NCI-H1930 (cell line): ENCODE measurements around the gene HNRNPAB.

ENCODE experiments used
- DNase-seq, 2 experiments: peaks; one replicate each; lab custom pipeline; 2025; lab: John Stamatoyannopoulos, UW

The HNRNPAB gene

GRCh38 chr5:178204182-178204934 lies at the start of gene HNRNPAB:
TSS of gene HNRNPAB (plus strand) at chr5:178204533. CDS start at chr5:178204838, 305 bp downstream.
- DNase-seq: peak; percentile 75 to 90

- DNase-seq: no peak
Measured at GRCh38 chr5:178155065-178155464, 49.3 kb upstream of the HNRNPAB start.

GRCh38 chr5:178160176-178160575 lies 44.2 kb upstream of the HNRNPAB start:
- DNase-seq: no peak

GRCh38 chr5:178162481-178162880 lies 41.9 kb upstream of the HNRNPAB start:
- DNase-seq: no peak

- peak; percentile 39 to 64 for DNase-seq
Measured at GRCh38 chr5:178163772-178164735, 40.3 kb upstream of the HNRNPAB start.

GRCh38 chr5:178165581-178165980 lies 38.8 kb upstream of the HNRNPAB start:
- no peak for DNase-seq

GRCh38 chr5:178170455-178170854 lies 33.9 kb upstream of the HNRNPAB start:
- no peak for DNase-seq

GRCh38 chr5:178174456-178174855 lies 29.9 kb upstream of the HNRNPAB start:
- no peak for DNase-seq

GRCh38 chr5:178176791-178177190 lies 27.5 kb upstream of the HNRNPAB start:
- DNase-seq: no peak

- DNase-seq: no peak
Measured at GRCh38 chr5:178177569-178177968, 26.8 kb upstream of the HNRNPAB start.

GRCh38 chr5:178180141-178180863 lies 24.0 kb upstream of the HNRNPAB start:
- DNase-seq: no peak

- DNase-seq: no peak
Measured at GRCh38 chr5:178182158-178182876, 22.0 kb upstream of the HNRNPAB start.

GRCh38 chr5:178186427-178186826 lies 17.9 kb upstream of the HNRNPAB start:
- no peak for DNase-seq

GRCh38 chr5:178187014-178187413 lies 17.3 kb upstream of the HNRNPAB start, which contains the start of gene GMCL2:
TSS of gene GMCL2 (minus strand) at chr5:178187371. CDS start at chr5:178187299, 72 bp downstream.
- no peak for DNase-seq

- no peak for DNase-seq
Measured at GRCh38 chr5:178189433-178189832, 14.9 kb upstream of the HNRNPAB start.

- no peak for DNase-seq
Measured at GRCh38 chr5:178191661-178192060, 12.7 kb upstream of the HNRNPAB start.

- no peak for DNase-seq
Measured at GRCh38 chr5:178192244-178192643, 12.1 kb upstream of the HNRNPAB start.

GRCh38 chr5:178192787-178193186 lies 11.5 kb upstream of the HNRNPAB start:
- DNase-seq: no peak

GRCh38 chr5:178193251-178193809 lies 11.0 kb upstream of the HNRNPAB start:
- DNase-seq: no peak

- DNase-seq: no peak
Measured at GRCh38 chr5:178194026-178194425, 10.3 kb upstream of the HNRNPAB start.

GRCh38 chr5:178196281-178196812 lies 8.0 kb upstream of the HNRNPAB start:
- DNase-seq: no peak
